Measurements from ENCODE around the gene FBXO10. TPM values are rescaled to one million over a fixed set of nuclear protein-coding genes. Genes with fewer than 3 reads are reported as not detected.

FBXO10 gene
- total and polyA plus RNA-seq, 2 of the 8 experiments (the other 6 are each of a cell fraction or from before 2014, with no cell fraction given), result 13.1 to 13.9 TPM

GRCh38 chr9:37508135-37508833, 67.9 kb downstream of the FBXO10 start:
- no peak overlapping the region for H4K5ac ChIP-seq (ENCODE audit: insufficient read length, low read depth, low read length)
- no peak overlapping the region for H3K18ac ChIP-seq (ENCODE audit: extremely low read depth, low read length)
- H3K4me3 ChIP-seq (ENCODE audit: extremely low read depth in 1 of 4, insufficient read depth in 2 of 4, low read depth in 3 of 4, low read length in 4 of 4), result no peak overlapping the region
- no peaks in the 10 kb centered on the region for H3K9me3 ChIP-seq (ENCODE audit: insufficient read depth in 2 of 2, low read depth in 1 of 2, low read length in 1 of 2)
- no peak overlapping the region for H3K27ac ChIP-seq (ENCODE audit: low read depth, low read length)
- ChIA-PET POLR2A (ENCODE audit: partially characterized antibody) (interaction anchor here (1.1 to 2.7 kb wide), 8 partner anchors 9 to 42 kb away, joined by 3 to 12 read pairs (median 8); partner anchors contain the start of genes POLR1E and ZBTB5), CTCF (ENCODE audit: partially characterized antibody) (interaction anchor here (1.3 to 6.5 kb wide), 6 partner anchors 9 to 58 kb away, joined by 4 to 39 read pairs (median 4); partner anchors contain the start of gene POLR1E)
- H3K36me3 ChIP-seq (ENCODE audit: control insufficient read depth in 2 of 4, insufficient read depth in 4 of 4, low read length in 3 of 4), result peaks cover 2 to 24% (median 15%) of the 10 kb centered on the region in 4 experiments; a peak in 6 of 8 replicates
- no peak overlapping the region for H2BK12ac ChIP-seq (ENCODE audit: low read depth, low read length)
- no peak overlapping the region for H3K56ac ChIP-seq (replicated peaks; ENCODE audit: insufficient read length, low read depth, low read length)
- no peak overlapping the region for H4K8ac ChIP-seq (ENCODE audit: extremely low read depth, insufficient read depth, low read length)
- no peak overlapping the region for H2BK15ac ChIP-seq (ENCODE audit: low read length)
- H3K79me1 ChIP-seq (ENCODE audit: low read depth, low read length), result no peaks in the 10 kb centered on the region; the same call in 1 of the 2 replicates
- H3K27me3 ChIP-seq (replicated peaks in 1 of 4; ENCODE audit: control insufficient read depth in 3 of 4, extremely low read depth in 1 of 4, insufficient read depth in 3 of 4, low read length in 3 of 4), result no peaks in the 10 kb centered on the region
- no peak overlapping the region for H2BK120ac ChIP-seq (replicated peaks; ENCODE audit: low read depth, low read length)
- H4K20me1 ChIP-seq (replicated peaks in 1 of 2; ENCODE audit: control insufficient read depth in 1 of 2, insufficient read depth in 2 of 2, low read length in 2 of 2), result peaks cover 2 to 10% of the 10 kb centered on the region in 2 experiments
- no peak overlapping the region for H2AK5ac ChIP-seq (ENCODE audit: low read depth, low read length)
- no peak overlapping the region for H3K4ac ChIP-seq (replicated peaks; ENCODE audit: insufficient read length, low read depth, low read length)
- no peak overlapping the region for H3K9ac ChIP-seq (replicated peaks in 1 of 4; ENCODE audit: extremely low read depth in 1 of 4, low read depth in 3 of 4, low read length in 3 of 4)
- H4K91ac ChIP-seq (replicated peaks; ENCODE audit: insufficient read length, low read length), result no peak overlapping the region
- 87% methylated on average over 5 of the region's 5 CpGs; no CpG with 5 or more reads in 1 of the 2 experiments for WGBS, 2 experiments (ENCODE audit: extremely low coverage in 1 of 2, insufficient coverage in 1 of 2, insufficient read length in 1 of 2, insufficient replicate concordance in 2 of 2, low coverage in 1 of 2, low lambda C conversion rate in 2 of 2, missing lambda C conversion rate in 1 of 2)
- H2BK5ac ChIP-seq (ENCODE audit: low read depth, low read length), result no peak overlapping the region
- no peak overlapping the region for H3K14ac ChIP-seq (ENCODE audit: insufficient read length)
- TF ChIP-seq RNF2 (IDR thresholded peaks at IDR 0.05; ENCODE audit: borderline replicate concordance, low read depth, low read length, missing control alignments, poor library complexity, severe bottlenecking) (no peak), RAD21 (IDR thresholded peaks at IDR 0.05 in 1 of 2, conservative IDR thresholded peaks at IDR 0.05 in 1 of 2; ENCODE audit: low read depth in 2 of 2, low read length in 2 of 2) (no peak), HDAC6 (IDR thresholded peaks at IDR 0.05; ENCODE audit: low read depth, low read length) (no peak), NANOG (IDR thresholded peaks at IDR 0.05; ENCODE audit: insufficient read depth, low read depth, low read length, poor library complexity, severe bottlenecking) (no peak), HDAC2 (IDR thresholded peaks at IDR 0.05; ENCODE audit: borderline replicate concordance in 1 of 2, low read depth in 2 of 2, low read length in 2 of 2) (no peak)
- H2AFZ ChIP-seq (ENCODE audit: low read length), result no peak overlapping the region
- DNase-seq (ENCODE audit: low read depth in 1 of 2, low spot score in 2 of 2), result no peak
- H3K79me2 ChIP-seq (ENCODE audit: control insufficient read depth in 1 of 2, insufficient read depth in 2 of 2, low read length in 2 of 2), result no peaks in the 10 kb centered on the region
- H3K4me2 ChIP-seq (ENCODE audit: insufficient read depth in 1 of 2, low read depth in 2 of 2, low read length in 2 of 2), result no peak overlapping the region
- H3K23me2 ChIP-seq (ENCODE audit: low read depth, low read length), result no peaks in the 10 kb centered on the region
- FAIRE-seq, result no peak
- no peak overlapping the region for H2BK20ac ChIP-seq (ENCODE audit: low read length)
- H3K23ac ChIP-seq (ENCODE audit: insufficient read length), result no peak overlapping the region
- H3K4me1 ChIP-seq (replicated peaks in 1 of 4; ENCODE audit: control insufficient read depth in 3 of 4, insufficient read depth in 4 of 4, low read length in 3 of 4), result no peaks in the 10 kb centered on the region; a peak in 2 of 7 replicates
